SK-N-SH treated with all-trans-retinoic acid at 6 μM for 48 hours (cell line): ENCODE measurements around the gene CLSTN2.

Experiments
- ESRRG ChIP-seq: fragments of 250-450 bp; sonication (Bioruptor Pico); IDR thresholded peaks from 2 replicates; pipeline ENCODE4 v1.6.1; 2021; ENCODE audit warnings: mild to moderate bottlenecking
- PATZ1 ChIP-seq: fragments of 250-450 bp; sonication (Bioruptor Pico); IDR thresholded peaks from 2 replicates; pipeline ENCODE4 v1.8.0; 2020; ENCODE audit warnings: mild to moderate bottlenecking, moderate library complexity, borderline replicate concordance
- PPARA ChIP-seq: fragments of 250-450 bp; sonication (Bioruptor Pico); IDR thresholded peaks from 2 replicates; pipeline ENCODE4 v1.5.0; 2020; ENCODE audit warnings: mild to moderate bottlenecking, borderline replicate concordance
- TCF4 ChIP-seq: fragments of 250-450 bp; sonication (Bioruptor Pico); IDR thresholded peaks from 2 replicates; pipeline ENCODE4 v1.8.0; 2021; ENCODE audit warnings: mild to moderate bottlenecking, moderate library complexity, borderline replicate concordance
- ZC3H10 ChIP-seq: fragments of 250-450 bp; sonication (Bioruptor Pico); IDR thresholded peaks from 2 replicates; pipeline ENCODE4 v1.5.1; 2021; ENCODE audit warnings: mild to moderate bottlenecking, moderate library complexity
- TF ChIP-seq, protein P1 (sequence below): fragments of 250-450 bp; sonication (Bioruptor Pico); IDR thresholded peaks from 2 replicates; pipeline ENCODE4 v1.5.1; 2021; ENCODE audit warnings: mild to moderate bottlenecking, moderate library complexity

GRCh38 chr3:140100479-140100878 is 165.5 kb downstream of the CLSTN2 start:
- TF ChIP-seq, protein P1, sequence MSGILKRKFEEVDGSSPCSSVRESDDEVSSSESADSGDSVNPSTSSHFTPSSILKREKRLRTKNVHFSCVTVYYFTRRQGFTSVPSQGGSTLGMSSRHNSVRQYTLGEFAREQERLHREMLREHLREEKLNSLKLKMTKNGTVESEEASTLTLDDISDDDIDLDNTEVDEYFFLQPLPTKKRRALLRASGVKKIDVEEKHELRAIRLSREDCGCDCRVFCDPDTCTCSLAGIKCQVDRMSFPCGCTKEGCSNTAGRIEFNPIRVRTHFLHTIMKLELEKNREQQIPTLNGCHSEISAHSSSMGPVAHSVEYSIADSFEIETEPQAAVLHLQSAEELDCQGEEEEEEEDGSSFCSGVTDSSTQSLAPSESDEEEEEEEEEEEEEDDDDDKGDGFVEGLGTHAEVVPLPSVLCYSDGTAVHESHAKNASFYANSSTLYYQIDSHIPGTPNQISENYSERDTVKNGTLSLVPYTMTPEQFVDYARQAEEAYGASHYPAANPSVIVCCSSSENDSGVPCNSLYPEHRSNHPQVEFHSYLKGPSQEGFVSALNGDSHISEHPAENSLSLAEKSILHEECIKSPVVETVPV (CRISPR knock-in tag): no peak
- TF ChIP-seq ZC3H10 (no peak), PPARA (CRISPR knock-in tag) (no peak), TCF4 (CRISPR knock-in tag) (no peak), PATZ1 (CRISPR knock-in tag) (no peak), ESRRG (no peak)
